CD4-positive, alpha-beta T cell (primary cell): ENCODE results near the gene KRT74. TPM values are rescaled to one million over a fixed set of nuclear protein-coding genes. Genes with fewer than 3 reads are reported as not detected.

Experiments used
- ATAC-seq: fragments of 200-7000 bp; cut with Tn5 transposase; one replicate; pipeline ENCODE4 v1.10.0; 2022; ENCODE audit warnings: mild to moderate bottlenecking; ENCODE audit not compliant: poor library complexity
- CTCF ChIA-PET: fragments of 350-600 bp; sonication (Branson Sonifier 250); formaldehyde crosslinking; loops from one replicate; lab custom pipeline; 2021; ENCODE audit warnings: antibody characterized with exemption, inconsistent platforms; lab: Charles Lee
- POLR2A ChIA-PET: fragments of 350-600 bp; sonication (Branson Sonifier 250); formaldehyde crosslinking; loops from one replicate; lab custom pipeline; 2021; ENCODE audit warnings: antibody characterized with exemption, inconsistent platforms; lab: Charles Lee
- DNase-seq, 14 experiments: peaks; one replicate each; pipeline ENCODE4 v3.0.0-alpha.2; 2013 to 2020; ENCODE audit warnings: mixed read lengths in 2 of 14
- H3K27ac ChIP-seq, 2 donors: one replicate each; pipeline versions ENCODE4 v1.5.1 to v1.7.0; 2013; ENCODE audit warnings: low read length in 2 of 2, low read depth in 1 of 2, mild to moderate bottlenecking in 1 of 2
- H3K27me3 ChIP-seq, 2 experiments: 1 replicate in 1 of 2; 2 replicates in 1 of 2; pipeline versions ENCODE4 v1.6.1 to v1.7.0; 2013; ENCODE audit warnings: low read length in 2 of 2, control low read depth in 1 of 2, mild to moderate bottlenecking in 1 of 2, moderate library complexity in 1 of 2; ENCODE audit not compliant: insufficient read depth in 2 of 2, control insufficient read depth in 1 of 2
- H3K36me3 ChIP-seq: one replicate; pipeline ENCODE4 v1.6.1; 2013; ENCODE audit warnings: low read length, control low read depth; ENCODE audit not compliant: insufficient read depth
- H3K4me1 ChIP-seq: one replicate; pipeline ENCODE4 v1.6.1; 2013; ENCODE audit warnings: low read length, control low read depth; ENCODE audit not compliant: insufficient read depth
- H3K4me3 ChIP-seq: one replicate; pipeline ENCODE4 v1.5.1; 2013; ENCODE audit warnings: mild to moderate bottlenecking, low read length, moderate library complexity
- H3K9me3 ChIP-seq, 2 experiments: 1 replicate in 1 of 2; 2 replicates in 1 of 2; pipeline versions ENCODE4 v1.6.1 to v1.7.0; 2013; ENCODE audit warnings: low read length in 2 of 2, mild to moderate bottlenecking in 2 of 2, control low read depth in 1 of 2, moderate library complexity in 1 of 2; ENCODE audit not compliant: control insufficient read depth in 1 of 2, insufficient read depth in 1 of 2
- H3K27ac Mint-ChIP-seq: one replicate; pipeline ENCODE4 v1.8.0; 2020; ENCODE audit warnings: mixed read lengths
- H3K27me3 Mint-ChIP-seq: one replicate; pipeline ENCODE4 v1.8.0; 2021; ENCODE audit warnings: mixed read lengths
- H3K36me3 Mint-ChIP-seq: one replicate; pipeline ENCODE4 v1.8.0; 2021; ENCODE audit warnings: low read depth, mixed read lengths
- H3K4me1 Mint-ChIP-seq: one replicate; pipeline ENCODE4 v1.8.0; 2021; ENCODE audit warnings: low read depth, mixed read lengths
- H3K4me3 Mint-ChIP-seq: one replicate; pipeline ENCODE4 v1.8.0; 2020; ENCODE audit warnings: mild to moderate bottlenecking, mixed read lengths
- H3K9me3 Mint-ChIP-seq: one replicate; pipeline ENCODE4 v1.8.0; 2020; ENCODE audit warnings: mixed read lengths
- CTCF ChIP-seq: fragments of 200-600 bp; IDR thresholded peaks from one replicate; pipeline ENCODE4 v1.8.0; 2022; ENCODE audit warnings: antibody characterized with exemption, mild to moderate bottlenecking
- intact Hi-C, 2 experiments: fragments of 100-400 bp; cut with DNase I in 1 of 2; cut with micrococcal nuclease in 1 of 2; formaldehyde crosslinking; loops; one replicate each; pipeline versions ENCODE4 v1.15.1 to v1.9.0; 2023 to 2025; cut with DNase I, micrococcal nuclease
- total RNA-seq, 174 experiments: library from RNA in 2 of 174; stranded (reverse) in 2 of 174; gene quantifications; one replicate each; pipeline ENCODE4 v1.2.3 and lab custom pipeline; 2021 to 2026

The KRT74 gene
- total RNA-seq, 2 experiments from 2014 or later = 0.30 to 0.34 TPM

GRCh38 chr12:52519387-52519703 is 54.3 kb downstream of the KRT74 start:
- no peak overlapping the region for H3K4me3 ChIP-seq
- H3K27me3 Mint-ChIP-seq = peaks cover 3% of the 10 kb centered on the region
- no peaks in the 10 kb centered on the region for H3K4me1 ChIP-seq
- no peak for TF ChIP-seq CTCF
- H3K4me3 Mint-ChIP-seq = no peak overlapping the region
- DNase-seq (no peak), ATAC-seq (no peak)
- H3K27ac ChIP-seq = no peak overlapping the region
- no peaks in the 10 kb centered on the region for H3K9me3 ChIP-seq
- CTCF ChIA-PET = no interaction called here
- H3K27me3 ChIP-seq = peaks cover 0 to 2% of the 10 kb centered on the region in 2 experiments
- H3K4me1 Mint-ChIP-seq = no peaks in the 10 kb centered on the region
- no peaks in the 10 kb centered on the region for H3K9me3 Mint-ChIP-seq
- H3K36me3 Mint-ChIP-seq = no peaks in the 10 kb centered on the region
- H3K27ac Mint-ChIP-seq = no peak overlapping the region
- POLR2A ChIA-PET = no interaction called here
- intact Hi-C loops = no loop called here
- no peaks in the 10 kb centered on the region for H3K36me3 ChIP-seq

GRCh38 chr12:52518574-52519386 is 54.9 kb downstream of the KRT74 start:
- no peak overlapping the region for H3K4me3 ChIP-seq
- no peak overlapping the region for H3K27ac ChIP-seq
- H3K9me3 ChIP-seq = no peaks in the 10 kb centered on the region
- no peaks in the 10 kb centered on the region for H3K4me1 ChIP-seq
- H3K36me3 Mint-ChIP-seq = no peaks in the 10 kb centered on the region
- H3K4me1 Mint-ChIP-seq = no peaks in the 10 kb centered on the region
- ChIA-PET CTCF (no interaction called here), POLR2A (no interaction called here)
- no peak for TF ChIP-seq CTCF
- DNase-seq (no peak), ATAC-seq (no peak)
- H3K4me3 Mint-ChIP-seq = no peak overlapping the region
- peaks cover 0 to 2% of the 10 kb centered on the region in 2 experiments for H3K27me3 ChIP-seq
- no peaks in the 10 kb centered on the region for H3K9me3 Mint-ChIP-seq
- intact Hi-C loops = no loop called here
- H3K36me3 ChIP-seq = no peaks in the 10 kb centered on the region
- no peak overlapping the region for H3K27ac Mint-ChIP-seq
- peaks cover 3% of the 10 kb centered on the region for H3K27me3 Mint-ChIP-seq

- no peak overlapping the region for H3K27ac Mint-ChIP-seq
Measured at GRCh38 chr12:52517888-52518287, 55.8 kb downstream of the KRT74 start.

More at GRCh38 chr12:52517888-52518287, 55.8 kb downstream of the KRT74 start:
- no peak overlapping the region for H3K4me3 Mint-ChIP-seq
- H3K4me1 ChIP-seq = no peaks in the 10 kb centered on the region
- POLR2A ChIA-PET = no interaction called here
- ATAC-seq (no peak), DNase-seq (no peak)
- H3K9me3 ChIP-seq = no peaks in the 10 kb centered on the region
- no peak overlapping the region for H3K4me3 ChIP-seq
- no peaks in the 10 kb centered on the region for H3K36me3 Mint-ChIP-seq
- H3K36me3 ChIP-seq = no peaks in the 10 kb centered on the region
- peaks cover 0 to 4% of the 10 kb centered on the region in 2 experiments for H3K27me3 ChIP-seq
- intact Hi-C loops = no loop called here
- TF ChIP-seq CTCF = no peak
- CTCF ChIA-PET = no interaction called here
- H3K27me3 Mint-ChIP-seq = peaks cover 6% of the 10 kb centered on the region
- no peaks in the 10 kb centered on the region for H3K9me3 Mint-ChIP-seq
- no peak overlapping the region for H3K27ac ChIP-seq
- no peaks in the 10 kb centered on the region for H3K4me1 Mint-ChIP-seq
